Ascending aorta (tissue), 2 donors: ENCODE measurements around the gene ZCCHC14. TPM values are rescaled to one million over a fixed set of nuclear protein-coding genes. Genes with fewer than 3 reads are reported as not detected.

Source experiments
- DNase-seq, 2 donors: peaks; one replicate each; pipeline ENCODE4 v3.0.0-alpha.2; 2019; ENCODE audit warnings: low spot score in 2 of 2
- H3K27ac ChIP-seq, 2 donors: fragments of 200-600 bp; sonication (generic); one replicate each; pipeline ENCODE4 v1.5.1; 2016 to 2017; ENCODE audit warnings: mild to moderate bottlenecking in 1 of 2
- H3K27me3 ChIP-seq: fragments of 200-600 bp; sonication (generic); one replicate; pipeline ENCODE4 v1.5.1; 2017
- H3K36me3 ChIP-seq, 2 donors: fragments of 200-600 bp; sonication (generic); one replicate each; pipeline ENCODE4 v1.5.1; 2016
- H3K4me1 ChIP-seq, 2 donors: fragments of 200-600 bp; sonication (generic); one replicate each; pipeline ENCODE4 v1.5.1; 2016 to 2017; ENCODE audit warnings: mild to moderate bottlenecking in 1 of 2
- H3K4me3 ChIP-seq, 2 donors: fragments of 200-600 bp; sonication (generic); one replicate each; pipeline ENCODE4 v1.5.1; 2016 to 2017; ENCODE audit warnings: mild to moderate bottlenecking in 1 of 2
- H3K9me3 ChIP-seq, 2 donors: fragments of 200-600 bp; sonication (generic); one replicate each; pipeline ENCODE4 v1.5.1; 2016
- CTCF ChIP-seq, 3 experiments: fragments of 200-600 bp in 2 of 3; fragments of 450-650 bp in 1 of 3; sonication (generic) in 2 of 3; IDR thresholded peaks; one replicate each; pipeline ENCODE4 v1.5.1; 2016 to 2019; ENCODE audit warnings: antibody characterized with exemption in 3 of 3, mild to moderate bottlenecking in 1 of 3, moderate library complexity in 1 of 3
- intact Hi-C: fragments of 100-400 bp; cut with DNase I; formaldehyde crosslinking; loops from one replicate; pipeline ENCODE4 v1.15.1; 2023
- total RNA-seq: library from RNA; depleted of rRNA; stranded (reverse); fragments of >200 nt; gene quantifications from one replicate; pipeline ENCODE4 v1.1.0, GENCODE V29; 2016

Gene ZCCHC14
- total RNA-seq, 1 donor from 2014 or later: 131 TPM

- no peak for TF ChIP-seq CTCF (IDR thresholded peaks at IDR 0.05)
- intact Hi-C loops: loop anchor here (5.0 kb wide), 1 partner anchor 69 kb away; no protein-coding TSS in a partner anchor
- Histone ChIP-seq H3K4me3 (no peak overlapping the region), H3K9me3 (no peaks in the 10 kb centered on the region), H3K27me3 (no peaks in the 10 kb centered on the region), H3K4me1 (no peaks in the 10 kb centered on the region), H3K36me3 (peaks cover 62 to 79% of the 10 kb centered on the region in 2 donors), H3K27ac (no peak overlapping the region)
- DNase-seq: no peak
These were observed 74.2 kb downstream of the ZCCHC14 start for GRCh38 chr16:87418644-87419043.

GRCh38 chr16:87418216-87418615, 74.6 kb downstream of the ZCCHC14 start:
- TF ChIP-seq CTCF (IDR thresholded peaks at IDR 0.05): no peak
- no peaks in the 10 kb centered on the region for H3K9me3 ChIP-seq
- no peaks in the 10 kb centered on the region for H3K4me1 ChIP-seq
- no peak overlapping the region for H3K4me3 ChIP-seq
- H3K36me3 ChIP-seq: peaks cover 58 to 79% of the 10 kb centered on the region in 2 donors
- intact Hi-C loops: loop anchor here (5.0 kb wide), 1 partner anchor 69 kb away; no protein-coding TSS in a partner anchor
- DNase-seq: no peak
- no peaks in the 10 kb centered on the region for H3K27me3 ChIP-seq
- no peak overlapping the region for H3K27ac ChIP-seq

DNA sequence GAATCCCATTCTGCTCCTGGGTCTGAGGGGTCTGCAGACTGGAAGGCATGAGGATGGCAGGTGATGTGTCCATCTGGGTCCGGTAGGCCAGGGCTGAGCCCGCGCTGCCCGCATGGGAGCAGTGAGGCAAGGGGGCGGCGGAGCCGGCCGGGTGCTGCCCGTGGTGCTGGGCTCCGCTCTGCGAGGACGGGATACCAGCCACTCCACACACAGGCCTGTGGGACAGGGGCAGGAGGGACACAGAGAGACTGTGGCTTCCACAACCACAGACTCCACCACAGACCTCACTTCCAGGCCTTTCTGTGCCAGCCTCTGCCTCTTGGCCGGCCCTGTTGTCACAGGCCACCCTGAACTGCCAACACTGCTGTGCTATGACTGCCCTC, 75.3 kb downstream of the ZCCHC14 start:
- Histone ChIP-seq H3K27ac (no peak overlapping the region), H3K27me3 (no peaks in the 10 kb centered on the region), H3K36me3 (peaks cover 58 to 80% of the 10 kb centered on the region in 2 donors), H3K9me3 (no peaks in the 10 kb centered on the region), H3K4me3 (no peak overlapping the region), H3K4me1 (no peaks in the 10 kb centered on the region)
- DNase-seq: no peak
- TF ChIP-seq CTCF (IDR thresholded peaks at IDR 0.05): no peak
- intact Hi-C loops: loop anchor here (2.0 to 5.0 kb wide), 3 partner anchors 70 to 219 kb away; no protein-coding TSS in a partner anchor

- no peak for DNase-seq
- H3K27me3 ChIP-seq: no peaks in the 10 kb centered on the region
- H3K36me3 ChIP-seq: peaks cover 61 to 80% of the 10 kb centered on the region in 2 donors
- no peak overlapping the region for H3K4me3 ChIP-seq
- no peaks in the 10 kb centered on the region for H3K4me1 ChIP-seq
- H3K27ac ChIP-seq: no peak overlapping the region
- H3K9me3 ChIP-seq: no peaks in the 10 kb centered on the region
- intact Hi-C loops: loop anchor here (1.0 to 5.0 kb wide), 4 partner anchors 70 to 220 kb away; no protein-coding TSS in a partner anchor
- peak; percentile 32 to 70 (median 57) for TF ChIP-seq CTCF (IDR thresholded peaks at IDR 0.05)
These were observed 75.8 kb downstream of the ZCCHC14 start for GRCh38 chr16:87416826-87417527.

- Histone ChIP-seq H3K9me3 (no peaks in the 10 kb centered on the region), H3K27me3 (no peaks in the 10 kb centered on the region), H3K36me3 (peaks cover 63 to 80% of the 10 kb centered on the region in 2 donors), H3K27ac (no peak overlapping the region), H3K4me1 (no peaks in the 10 kb centered on the region), H3K4me3 (no peak overlapping the region)
- no peak for TF ChIP-seq CTCF (IDR thresholded peaks at IDR 0.05)
- DNase-seq: no peak
- intact Hi-C loops: loop anchor here (5.0 kb wide), 1 partner anchor 72 kb away; no protein-coding TSS in a partner anchor
These were observed 77.4 kb downstream of the ZCCHC14 start for GRCh38 chr16:87415441-87415840.
